GM18858 (cell line): ENCODE measurements around the gene ANXA9.

ENCODE experiments used
- ATAC-seq: cut with Tn5 transposase; IDR thresholded peaks from one replicate; pipeline ENCODE4 v1.9.1; 2021; ENCODE audit not compliant: unreplicated experiment

ANXA9 gene

GRCh38 chr1:150973836-150974579, 8.1 kb upstream of the ANXA9 start:
- ATAC-seq: no peak

GRCh38 chr1:150974580-150975478, 7.3 kb upstream of the ANXA9 start, which contains the start of gene CERS2:
CERS2 (minus strand) TSS chr1:150974835; CDS start chr1:150969090, 5,745 bp downstream.
- ATAC-seq: no peak

- no peak for ATAC-seq
Measured at GRCh38 chr1:150976401-150976821, 5.7 kb upstream of the ANXA9 start.

DNA sequence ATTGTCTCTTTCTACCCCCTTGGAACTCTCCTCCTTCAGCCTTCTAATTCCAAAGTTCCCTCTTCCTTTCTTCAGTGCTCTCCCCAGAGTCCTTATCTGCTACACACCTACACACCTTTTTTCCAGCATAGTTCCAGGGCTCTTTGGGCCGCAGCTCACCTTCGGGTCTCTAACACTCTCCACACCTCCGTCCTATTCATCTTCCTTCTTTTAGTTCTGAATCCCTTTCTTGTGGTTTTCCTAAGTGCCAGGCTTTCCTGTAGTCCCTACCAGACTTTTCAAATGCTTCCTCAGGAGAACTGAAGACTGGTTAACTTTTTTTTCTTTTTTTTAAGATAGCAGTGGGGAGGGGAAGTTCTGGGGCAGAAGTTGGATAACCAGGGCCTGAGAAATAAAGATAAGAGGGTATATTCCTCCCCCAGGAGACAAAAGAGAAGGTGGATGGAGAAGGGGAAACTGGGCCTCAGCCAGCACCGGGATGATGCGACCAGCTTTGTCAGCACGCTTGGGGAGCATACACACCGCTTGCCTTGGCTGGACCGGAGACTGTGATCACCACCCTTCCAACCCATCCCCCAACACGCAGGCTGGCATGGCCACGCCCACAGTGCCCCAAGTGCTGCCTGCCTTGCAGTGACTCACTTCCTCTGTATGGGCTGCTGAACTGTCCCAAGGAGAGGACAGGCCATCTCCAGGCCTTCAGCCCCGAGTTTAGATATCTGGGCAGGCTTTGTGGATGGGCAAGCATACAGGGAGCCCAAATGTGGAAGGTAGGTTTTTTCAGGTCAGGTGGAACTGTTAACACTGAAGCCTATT, 5.0 kb upstream of the ANXA9 start:
- ATAC-seq: no peak

- no peak for ATAC-seq
Measured at GRCh38 chr1:150979092-150980056, 2.7 kb upstream of the ANXA9 start.

GRCh38 chr1:150981177-150981804, 801 bp upstream of the ANXA9 start:
- no peak for ATAC-seq

GRCh38 chr1:150985179-150985825, 3.2 kb downstream of the ANXA9 start:
- no peak for ATAC-seq

DNA sequence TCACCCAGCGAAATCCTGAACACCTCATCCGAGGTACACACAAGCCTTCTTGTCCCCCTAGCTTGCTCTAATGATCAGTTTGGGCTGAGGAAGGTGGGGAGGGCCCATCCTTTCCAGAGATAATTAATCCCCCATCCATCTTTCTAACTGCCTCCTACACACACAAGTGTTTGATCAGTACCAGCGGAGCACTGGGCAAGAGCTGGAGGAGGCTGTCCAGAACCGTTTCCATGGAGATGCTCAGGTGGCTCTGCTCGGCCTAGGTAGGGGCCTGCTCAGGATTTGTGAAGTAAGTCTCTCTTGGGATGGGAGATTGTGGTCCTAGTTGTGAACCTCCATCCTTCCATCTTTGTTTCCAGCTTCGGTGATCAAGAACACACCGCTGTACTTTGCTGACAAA, 5.8 kb downstream of the ANXA9 start:
- no peak for ATAC-seq

DNA sequence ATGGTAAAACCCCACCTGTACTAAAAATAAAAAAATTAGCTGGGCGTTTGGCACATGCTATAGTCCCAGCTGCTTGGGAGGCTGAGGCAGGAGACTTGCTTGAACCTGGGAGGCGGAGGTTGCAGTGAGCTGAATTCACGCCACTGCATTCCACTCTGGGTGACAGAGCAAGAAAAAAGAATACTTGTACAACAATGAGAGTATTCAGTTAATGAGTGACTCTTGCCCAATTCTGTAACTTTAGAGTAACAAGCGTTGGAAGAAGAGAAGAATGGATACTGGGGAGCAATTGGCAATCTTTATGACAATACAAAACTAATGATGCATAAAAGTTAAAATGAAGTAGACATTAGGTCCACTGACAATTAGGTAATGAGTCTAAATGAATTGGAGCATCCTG, 10.5 kb downstream of the ANXA9 start:
- no peak for ATAC-seq

GRCh38 chr1:150994248-150994647, 12.2 kb downstream of the ANXA9 start:
- ATAC-seq: no peak

- ATAC-seq: no peak
Measured at GRCh38 chr1:150995460-150995859, 13.4 kb downstream of the ANXA9 start.

GRCh38 chr1:150995896-150996295, 13.8 kb downstream of the ANXA9 start:
- no peak for ATAC-seq

- no peak for ATAC-seq
Measured at GRCh38 chr1:150997126-150997872, 15.2 kb downstream of the ANXA9 start.

GRCh38 chr1:150997949-150998348, 15.9 kb downstream of the ANXA9 start:
- no peak for ATAC-seq

DNA sequence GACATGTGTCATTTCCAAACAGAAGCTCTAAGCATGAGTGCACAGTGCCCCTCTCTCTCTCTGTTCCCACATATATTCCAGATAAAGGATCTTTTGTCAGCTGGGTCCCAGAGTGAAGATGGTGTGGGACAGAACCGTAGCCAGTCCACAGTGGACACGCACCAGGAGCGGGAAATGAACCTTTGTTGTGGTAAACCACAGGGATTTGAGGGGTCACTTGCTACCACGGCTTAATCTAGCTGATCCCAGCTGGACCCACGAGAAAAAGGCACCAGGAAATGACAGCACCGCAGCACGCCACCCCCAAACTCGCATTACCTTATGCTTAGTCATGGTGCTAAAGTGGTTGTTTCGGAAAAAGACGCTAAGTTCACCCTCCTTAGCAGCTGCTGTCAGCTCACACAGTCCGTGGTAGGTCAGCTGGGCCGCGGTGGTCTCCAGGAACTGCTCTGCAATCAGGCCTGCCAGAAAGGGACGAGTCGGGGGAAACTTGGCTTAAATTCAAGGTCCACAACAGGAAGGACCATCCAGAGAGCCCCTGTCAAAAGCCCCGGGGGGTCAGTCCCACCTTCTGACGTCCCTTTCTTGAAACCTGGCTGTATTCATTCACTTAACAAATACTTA, 17.1 kb downstream of the ANXA9 start:
- ATAC-seq: no peak

DNA sequence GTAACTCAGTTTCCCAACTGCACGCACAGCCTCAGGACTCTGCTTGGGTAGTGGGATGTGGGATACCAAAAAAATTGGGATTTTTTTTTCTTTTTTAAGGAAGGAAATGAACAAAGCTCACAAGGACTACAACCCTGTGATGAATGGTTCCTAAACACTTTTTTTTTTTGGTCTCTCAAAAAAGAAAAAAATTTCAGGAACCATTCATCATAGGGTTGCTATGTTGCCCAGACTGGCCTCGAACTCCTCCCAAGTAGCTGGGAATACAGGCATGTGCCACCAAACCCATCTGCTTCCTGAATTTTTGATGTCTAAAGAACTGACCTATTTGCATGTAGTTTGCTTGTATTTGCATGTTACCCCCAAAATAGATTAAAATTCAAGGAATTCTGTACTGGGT, 17.8 kb downstream of the ANXA9 start:
- ATAC-seq: no peak

GRCh38 chr1:151000408-151000807, 18.3 kb downstream of the ANXA9 start:
- no peak for ATAC-seq

DNA sequence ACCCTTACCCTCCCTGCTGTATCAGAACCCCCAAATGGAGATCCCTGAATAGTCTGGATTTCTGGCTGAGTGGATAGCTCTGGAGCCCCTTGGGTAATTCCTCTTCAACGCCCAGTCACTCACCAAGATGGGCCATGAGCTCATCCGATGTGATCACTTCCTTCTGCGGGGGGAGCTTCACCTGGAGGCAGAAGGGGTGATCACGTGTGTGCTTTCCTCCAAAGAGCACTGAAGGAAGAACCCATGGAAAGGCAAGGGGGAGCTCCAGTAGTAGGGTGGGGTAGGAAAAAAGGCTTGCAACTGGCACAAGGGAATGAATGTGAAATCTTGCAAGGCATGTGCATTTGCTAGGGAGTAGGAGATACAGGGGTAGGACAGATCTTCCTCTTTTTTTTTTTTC, 19.5 kb downstream of the ANXA9 start:
- ATAC-seq: no peak
